ENCODE results near the gene SND1.

Gene SND1

DNA sequence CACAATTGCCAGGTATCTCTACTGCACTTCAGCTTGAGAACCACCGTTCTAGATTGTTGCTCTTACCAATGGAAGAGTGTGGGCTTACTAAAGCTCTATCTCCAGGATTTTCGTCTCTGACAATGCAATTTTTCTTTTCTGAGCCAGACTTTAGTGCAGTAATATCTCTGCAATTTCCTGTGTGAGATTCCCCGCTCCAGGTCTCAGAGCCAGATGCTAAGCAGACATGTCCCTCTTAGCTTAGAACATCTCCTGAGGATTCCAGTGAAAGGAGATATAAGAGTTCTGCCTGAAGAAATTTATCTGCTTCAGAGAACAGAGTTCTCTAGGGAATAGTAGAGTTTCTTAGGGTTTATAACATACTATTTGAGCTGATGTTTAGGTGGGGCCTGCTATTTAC lies 82.0 kb downstream of the SND1 start:
- no peak for DNase-seq

GRCh38 chr7:127736511-127736910 lies 84.5 kb downstream of the SND1 start:
- DNase-seq: no peak

GRCh38 chr7:127738859-127739258 lies 86.9 kb downstream of the SND1 start:
- DNase-seq: no peak

- no peak for DNase-seq
Measured at GRCh38 chr7:127741764-127742375, 89.9 kb downstream of the SND1 start.

GRCh38 chr7:127745445-127745844 lies 93.5 kb downstream of the SND1 start:
- DNase-seq: no peak

- DNase-seq: no peak
Measured at GRCh38 chr7:127751062-127751461, 99.1 kb downstream of the SND1 start.

- no peak for DNase-seq
Measured at GRCh38 chr7:127751490-127752448, 99.8 kb downstream of the SND1 start.

DNA sequence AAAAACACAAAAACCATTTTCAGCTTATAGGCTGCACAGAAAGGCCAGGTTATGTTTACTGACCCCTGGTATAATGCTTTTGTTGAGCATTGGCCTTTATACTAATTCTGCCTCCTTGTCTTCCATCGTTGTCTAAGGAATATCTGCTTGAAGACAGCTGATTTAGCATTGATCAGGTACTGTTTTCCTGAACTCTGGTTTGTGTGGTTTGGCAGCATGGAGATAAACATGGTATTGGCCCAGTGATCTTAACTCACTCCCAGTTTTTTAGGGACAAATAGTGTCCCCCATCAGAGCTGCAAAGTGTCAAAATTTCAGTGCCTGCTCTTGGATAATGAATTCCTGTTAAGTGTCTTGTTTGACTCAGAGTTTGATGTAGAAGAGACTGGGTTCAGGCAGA lies 100.8 kb downstream of the SND1 start:
- DNase-seq: no peak

GRCh38 chr7:127754457-127754856 lies 102.5 kb downstream of the SND1 start:
- DNase-seq: no peak

DNA sequence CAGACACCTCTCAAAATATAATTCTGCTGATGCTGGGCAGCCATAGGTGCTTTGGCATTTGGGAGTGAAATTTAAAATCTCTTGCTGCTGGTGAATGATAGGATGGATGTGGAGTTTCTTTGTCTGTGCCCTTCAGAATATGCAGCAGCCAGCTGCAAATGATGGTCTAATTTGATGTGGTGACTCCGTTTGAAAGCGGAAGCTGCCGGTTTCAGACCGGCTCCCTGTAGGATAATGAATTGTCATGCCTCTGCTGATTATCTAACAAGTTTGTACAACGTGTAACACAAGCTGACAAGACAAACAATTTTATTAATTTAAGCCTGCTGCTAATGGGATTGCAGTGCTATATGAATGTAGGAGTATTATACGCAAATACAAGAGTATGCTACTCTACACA lies 103.5 kb downstream of the SND1 start:
- no peak for DNase-seq

DNA sequence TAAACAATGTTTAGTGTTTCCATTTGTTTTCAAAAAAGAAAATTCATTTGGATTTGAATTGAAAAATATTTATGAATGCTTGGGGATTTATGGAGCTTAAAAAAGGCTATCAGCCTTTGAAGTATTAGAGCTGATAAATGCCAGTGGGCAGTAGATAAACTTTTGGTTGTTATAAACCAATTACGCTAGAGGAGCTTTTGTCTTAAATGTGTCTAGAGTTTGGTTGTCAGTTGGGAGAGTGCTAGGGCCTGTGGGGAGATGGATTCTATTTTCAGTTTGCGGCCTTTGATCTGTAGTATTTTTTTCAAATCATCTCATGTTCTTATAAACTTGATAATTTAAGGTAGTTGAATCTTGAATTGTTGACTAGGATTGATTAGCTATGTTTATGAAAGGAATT lies 104.0 kb downstream of the SND1 start:
- DNase-seq: no peak

DNA sequence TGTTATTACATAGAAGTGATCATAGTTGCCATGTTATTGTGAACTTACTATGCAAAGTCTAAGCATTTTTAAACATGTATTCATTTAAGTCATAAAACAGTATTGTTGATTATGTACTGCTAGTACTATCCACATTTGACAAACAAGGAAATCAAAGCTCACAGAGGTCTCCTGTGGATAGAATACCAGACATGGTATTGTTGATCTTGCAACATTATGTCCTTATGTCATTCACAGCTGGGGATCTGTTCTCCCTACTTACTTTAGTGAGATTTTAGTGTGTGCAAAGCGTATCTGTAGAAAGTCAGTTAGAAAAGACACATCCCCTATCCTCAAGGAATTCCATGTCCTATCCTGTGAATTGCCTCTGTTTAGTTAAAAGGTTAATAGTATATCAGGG lies 106.1 kb downstream of the SND1 start:
- no peak for DNase-seq

DNA sequence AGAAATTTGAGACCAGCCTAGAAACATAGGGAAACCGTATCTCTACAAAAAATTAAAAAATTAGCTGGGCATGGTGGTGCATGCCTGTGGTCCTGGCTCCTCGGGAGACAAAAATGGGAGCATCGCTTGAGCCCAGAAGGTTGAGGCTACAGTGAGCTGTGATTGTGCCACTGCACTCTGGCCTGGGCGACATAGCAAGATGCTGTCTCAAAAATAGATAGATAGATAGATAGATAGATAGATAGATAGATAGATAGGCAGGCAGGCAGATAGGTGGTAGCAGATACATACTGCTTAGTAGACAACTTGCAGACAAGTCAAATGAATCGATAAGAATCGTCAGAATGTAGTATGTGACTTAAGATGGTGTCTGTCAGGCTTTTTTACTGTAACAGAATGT lies 106.9 kb downstream of the SND1 start:
- no peak for DNase-seq

- no peak for DNase-seq
Measured at GRCh38 chr7:127759945-127760421, 108.0 kb downstream of the SND1 start.

DNA sequence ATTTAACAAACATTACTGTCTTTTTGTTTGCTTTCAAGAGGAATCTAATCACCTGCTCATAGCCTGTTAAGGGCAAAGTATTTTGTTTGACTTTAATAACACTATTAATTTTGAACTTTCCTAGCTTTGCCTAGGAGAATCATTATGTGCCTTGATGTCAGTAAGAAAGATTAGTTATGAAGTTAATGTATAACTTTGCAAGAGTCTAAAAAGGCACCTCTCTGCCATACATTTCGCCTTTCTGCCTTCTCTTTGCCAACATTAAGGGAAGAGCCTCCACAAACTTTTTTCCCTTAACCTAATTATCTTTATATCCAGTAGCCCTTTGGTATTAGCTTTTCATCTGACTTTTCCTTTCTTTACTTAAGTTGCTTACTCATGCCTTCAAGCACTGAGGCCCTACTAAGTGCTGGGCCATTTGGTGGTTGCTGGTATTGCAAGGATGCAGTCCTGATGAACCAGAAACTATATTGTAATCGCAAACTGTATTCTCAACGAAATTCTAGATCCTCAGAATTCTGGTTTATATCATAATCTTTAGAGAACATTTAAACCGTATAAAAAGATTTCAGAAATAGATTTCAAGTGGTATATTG lies 108.5 kb downstream of the SND1 start:
- DNase-seq: no peak

- no peak for DNase-seq
Measured at GRCh38 chr7:127761196-127761595, 109.2 kb downstream of the SND1 start.

DNA sequence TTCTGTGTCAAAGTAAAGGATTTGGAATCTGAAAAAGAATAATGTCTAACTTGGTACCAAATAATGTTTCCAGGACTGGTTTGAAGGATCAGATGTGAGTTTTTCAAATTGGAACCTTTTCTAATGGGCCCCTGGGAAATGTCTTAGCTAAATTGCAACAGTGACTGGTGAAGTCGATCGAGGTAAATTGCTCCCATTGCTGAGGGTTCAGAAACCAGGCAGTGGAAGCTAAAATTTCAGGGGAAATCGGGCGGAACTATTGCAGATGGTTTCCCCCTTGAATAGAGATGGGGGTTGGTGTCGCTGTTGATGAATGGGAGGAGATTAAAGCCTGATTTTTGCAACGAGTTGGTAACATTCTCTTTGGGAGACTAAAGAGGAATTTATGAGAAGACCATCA lies 112.7 kb downstream of the SND1 start:
- no peak for DNase-seq

- DNase-seq: no peak
Measured at GRCh38 chr7:127765150-127765549, 113.2 kb downstream of the SND1 start.

- no peak for DNase-seq
Measured at GRCh38 chr7:127766831-127767459, 115.0 kb downstream of the SND1 start.

- no peak for DNase-seq
Measured at GRCh38 chr7:127768241-127768640, 116.2 kb downstream of the SND1 start.

DNA sequence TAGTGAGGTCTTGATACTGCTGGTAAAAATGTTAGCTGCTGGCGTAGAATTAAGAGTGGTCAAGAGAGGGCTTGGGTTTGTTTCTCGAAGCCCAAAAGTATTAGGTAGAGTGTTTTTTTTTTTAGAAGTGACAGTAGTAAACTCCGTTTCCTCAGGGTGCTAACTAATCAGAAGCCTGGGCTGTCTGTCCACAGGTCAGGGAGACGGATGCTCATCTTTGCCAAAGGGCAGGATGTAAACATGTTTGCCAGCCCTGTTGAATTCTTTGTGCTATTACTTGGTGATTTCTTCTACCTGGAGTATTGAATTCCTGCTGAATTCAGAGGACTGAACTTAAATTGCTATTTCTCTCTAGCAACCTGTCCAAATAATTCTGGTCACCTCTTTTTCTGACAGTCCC lies 117.1 kb downstream of the SND1 start:
- DNase-seq: no peak

DNA sequence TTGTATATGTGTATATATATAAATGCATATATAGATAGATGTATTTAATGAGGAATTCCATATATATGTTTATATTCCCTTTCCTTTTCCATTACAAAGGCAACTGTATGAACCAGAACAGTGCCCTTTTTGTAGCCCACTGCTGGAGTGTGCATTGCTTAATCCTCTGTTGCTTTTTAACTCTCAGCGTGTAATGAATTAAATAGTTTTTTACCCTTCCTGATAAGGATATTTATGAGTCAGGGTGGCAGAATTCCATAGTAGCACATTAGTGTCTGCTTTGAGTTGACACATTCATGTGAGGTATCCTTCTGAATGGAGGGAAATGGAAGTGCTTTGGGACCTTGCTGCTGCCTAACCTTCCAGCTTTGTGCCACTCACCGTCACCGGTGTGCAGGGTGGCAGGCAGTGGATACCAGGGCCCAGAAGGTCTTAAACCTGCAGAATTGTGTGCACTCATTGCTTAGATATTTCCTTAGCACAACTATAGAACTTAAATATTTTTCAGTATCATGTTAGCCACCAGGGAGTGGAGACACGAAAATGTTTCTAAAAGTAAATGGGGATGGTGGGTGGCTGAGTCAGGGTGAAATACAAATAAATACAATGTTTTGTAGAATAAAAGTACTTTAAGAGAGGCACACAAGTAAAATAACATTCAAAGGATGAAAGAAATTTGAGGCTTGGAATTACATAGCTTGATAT lies 117.9 kb downstream of the SND1 start:
- no peak for DNase-seq

GRCh38 chr7:127770885-127771284 lies 118.9 kb downstream of the SND1 start:
- DNase-seq: no peak

Measured in GOT3 (cell line).